ENCODE measurements around the gene PTEN. TPM values are rescaled to one million over a fixed set of nuclear protein-coding genes. Genes with fewer than 3 reads are reported as not detected.
A peak's percentile ranks its signal among the peaks of the same experiment; 100 is the strongest.

PTEN gene
- total RNA-seq, 1 experiment from 2014 or later = 50.1 TPM

GRCh38 chr10:87918254-87918859, 54.9 kb downstream of the PTEN start:
- DNase-seq (ENCODE audit: low read depth) = no peak

GRCh38 chr10:87920538-87920937, 57.1 kb downstream of the PTEN start:
- DNase-seq (ENCODE audit: low read depth) = no peak

- DNase-seq (ENCODE audit: low read depth) = no peak
These were observed 58.7 kb downstream of the PTEN start for GRCh38 chr10:87921931-87922688.

GRCh38 chr10:87923233-87923632, 59.8 kb downstream of the PTEN start:
- no peak for DNase-seq (ENCODE audit: low read depth)

- DNase-seq (ENCODE audit: low read depth) = peak; percentile 47
These were observed 62.1 kb downstream of the PTEN start for GRCh38 chr10:87925570-87925969.

- DNase-seq (ENCODE audit: low read depth) = peak; percentile 42
These were observed 63.7 kb downstream of the PTEN start for GRCh38 chr10:87927091-87927490.

- DNase-seq (ENCODE audit: low read depth) = no peak
These were observed 65.6 kb downstream of the PTEN start for GRCh38 chr10:87928996-87929395.

GRCh38 chr10:87930141-87930540, 66.7 kb downstream of the PTEN start:
- DNase-seq (ENCODE audit: low read depth) = no peak

GRCh38 chr10:87930934-87931835, 67.8 kb downstream of the PTEN start:
- no peak for DNase-seq (ENCODE audit: low read depth)

GRCh38 chr10:87931836-87932230, 68.4 kb downstream of the PTEN start:
- DNase-seq (ENCODE audit: low read depth) = peak; percentile 35

- no peak for DNase-seq (ENCODE audit: low read depth)
These were observed 72.1 kb downstream of the PTEN start for GRCh38 chr10:87935290-87936141.

GRCh38 chr10:87940210-87940609, 76.8 kb downstream of the PTEN start:
- no peak for DNase-seq (ENCODE audit: low read depth)

- DNase-seq (ENCODE audit: low read depth) = no peak
These were observed 79.6 kb downstream of the PTEN start for GRCh38 chr10:87942884-87943527.

GRCh38 chr10:87945984-87946383, 82.6 kb downstream of the PTEN start:
- no peak for DNase-seq (ENCODE audit: low read depth)

- DNase-seq (ENCODE audit: low read depth) = no peak
These were observed 89.2 kb downstream of the PTEN start for GRCh38 chr10:87952612-87953011.

GRCh38 chr10:87956055-87956454, 92.6 kb downstream of the PTEN start:
- DNase-seq (ENCODE audit: low read depth) = no peak

- no peak for DNase-seq (ENCODE audit: low read depth)
These were observed 94.3 kb downstream of the PTEN start for GRCh38 chr10:87957702-87958101.

- DNase-seq (ENCODE audit: low read depth) = peak; percentile 39
These were observed 96.8 kb downstream of the PTEN start for GRCh38 chr10:87960230-87960629.

- peak; percentile 81 for DNase-seq (ENCODE audit: low read depth)
These were observed 97.9 kb downstream of the PTEN start for GRCh38 chr10:87961314-87961713.

GRCh38 chr10:87966459-87966858, 103.0 kb downstream of the PTEN start:
- no peak for DNase-seq (ENCODE audit: low read depth)

GRCh38 chr10:87973635-87974034, 110.2 kb downstream of the PTEN start:
- no peak for DNase-seq (ENCODE audit: low read depth)

All from LHCN-M2 (cell line).